ENCODE measurements around the gene SCMH1.

SCMH1 gene

DNA sequence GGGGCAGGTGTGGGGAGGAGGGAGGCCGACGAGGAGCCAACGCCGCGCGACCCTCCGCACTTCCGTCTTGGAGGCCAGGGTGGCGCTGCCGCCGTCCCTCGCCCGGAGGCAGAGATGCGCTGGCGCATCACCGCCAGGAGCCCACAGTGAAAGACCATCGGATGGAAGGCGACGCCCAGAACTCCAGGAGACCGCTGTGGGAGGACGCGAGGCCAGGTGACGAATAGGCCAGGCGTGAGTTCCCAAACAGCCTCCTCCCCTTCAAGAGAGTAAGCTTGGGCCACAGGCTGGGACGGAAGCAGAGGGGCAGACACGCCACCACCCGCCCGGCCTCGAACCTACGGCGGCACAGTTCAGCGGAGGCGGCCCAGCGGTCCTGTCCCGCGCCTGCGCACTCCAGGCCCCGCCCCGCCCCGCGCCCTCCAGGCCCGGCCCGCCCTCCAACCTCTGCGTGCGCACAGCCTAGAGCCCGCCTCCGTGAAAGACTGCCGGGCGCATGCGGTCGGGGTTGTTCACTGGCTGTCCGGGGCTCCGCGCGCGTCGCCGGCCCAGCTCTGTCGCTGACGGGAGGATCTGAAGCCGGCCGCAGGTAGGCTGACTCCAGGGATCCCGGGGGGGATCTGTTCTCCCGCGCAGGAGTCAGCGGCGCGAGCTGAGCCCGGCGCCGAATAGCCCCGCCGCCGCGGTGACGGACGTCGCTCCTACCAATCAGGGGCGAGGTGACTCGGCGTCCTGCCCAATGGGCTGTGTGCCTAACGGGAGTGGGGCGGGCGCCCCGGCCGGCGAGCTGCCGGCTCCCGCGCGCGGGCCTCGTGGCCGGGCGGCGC, 262.7 kb downstream of the SCMH1 start, which contains the start of gene CTPS1:
Gene CTPS1 (plus strand): TSS at position 456 of the 827 bp plus-strand sequence. CDS start 3,595 bp downstream, outside the sequence.
- TF ChIP-seq GATA3 (IDR thresholded peaks at IDR 0.05; ENCODE audit: low read depth, low read length) (no peak), GATA2 (IDR thresholded peaks at IDR 0.05; ENCODE audit: low read depth, low read length) (no peak)

DNA sequence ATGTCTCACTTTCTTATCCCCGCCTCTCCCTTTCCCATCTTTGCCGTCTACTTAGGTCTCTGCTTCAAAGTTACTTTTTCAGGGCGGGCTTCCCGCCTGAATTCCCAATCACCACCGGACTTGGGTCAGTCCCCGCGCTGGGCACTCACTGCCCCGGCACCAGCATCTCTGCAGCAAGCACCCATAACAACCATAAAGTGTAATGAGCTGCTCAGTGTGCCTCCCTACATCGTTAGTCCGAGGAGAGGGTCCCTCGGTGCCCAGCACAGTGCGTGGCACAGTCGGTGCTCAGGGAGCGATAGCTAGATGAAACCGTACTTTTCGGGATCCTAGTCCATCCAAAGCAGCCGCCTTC, 263.2 kb downstream of the SCMH1 start:
- TF ChIP-seq GATA2 (IDR thresholded peaks at IDR 0.05; ENCODE audit: low read depth, low read length) (no peak), GATA3 (IDR thresholded peaks at IDR 0.05; ENCODE audit: low read depth, low read length) (no peak)

DNA sequence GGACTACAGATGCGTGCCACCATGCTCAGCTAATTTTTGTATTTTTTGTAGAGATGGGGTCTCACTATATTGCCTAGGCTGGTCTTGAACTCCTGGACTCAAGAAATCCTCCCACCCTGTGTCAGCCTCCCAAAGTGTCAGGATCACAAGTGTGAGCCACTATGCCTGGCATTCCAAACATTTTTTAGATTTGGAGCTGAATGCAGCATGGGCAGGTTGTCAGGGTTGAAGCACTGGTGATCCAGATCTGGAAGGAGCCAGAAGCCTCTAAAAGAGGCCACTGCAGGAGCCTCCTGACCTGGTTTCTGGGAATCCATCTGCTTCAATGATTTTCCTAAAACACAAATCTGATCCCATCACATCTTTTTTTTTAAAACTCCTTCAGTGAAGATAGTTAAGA, 264.4 kb downstream of the SCMH1 start:
- TF ChIP-seq GATA2 (IDR thresholded peaks at IDR 0.05; ENCODE audit: low read depth, low read length), result no peak
- no peak for TF ChIP-seq GATA3 (IDR thresholded peaks at IDR 0.05; ENCODE audit: low read depth, low read length)

Data from SH-SY5Y (cell line).